ENCODE data around the gene LRP8. TPM values are rescaled to one million over a fixed set of nuclear protein-coding genes. Genes with fewer than 3 reads are reported as not detected.

The LRP8 gene
- total RNA-seq, 2 donors from 2014 or later: 39.8 to 43.7 TPM

DNA sequence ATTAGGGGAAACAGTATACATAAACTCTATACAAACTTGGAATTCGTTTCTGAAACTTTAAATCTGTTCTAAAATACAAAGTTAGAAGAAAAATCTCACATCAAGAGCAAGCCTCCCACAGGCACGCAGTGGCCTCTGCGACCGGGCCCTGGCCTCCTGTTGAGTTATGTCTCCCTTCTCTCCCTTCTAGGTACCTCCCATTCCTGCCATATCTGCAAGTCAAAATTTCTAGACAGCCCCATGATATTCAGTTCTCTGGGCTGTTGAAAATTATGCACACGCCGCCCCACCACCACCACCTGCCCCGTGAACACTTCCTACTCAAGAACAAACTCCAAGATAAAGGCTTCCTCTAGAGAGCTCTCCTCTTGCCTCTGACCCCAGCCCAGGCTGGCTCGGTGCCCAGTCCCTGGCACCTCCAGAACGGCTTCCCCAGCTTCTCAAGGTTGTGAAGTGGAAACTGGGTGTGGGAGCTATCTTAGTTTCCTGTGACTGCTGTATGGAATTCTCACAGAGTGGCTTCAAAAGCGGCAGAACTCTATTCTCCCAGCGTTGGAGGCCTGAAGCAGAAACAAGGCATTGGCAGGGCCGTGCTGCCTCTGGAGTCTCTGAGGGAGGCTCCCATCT, 37.7 kb upstream of the LRP8 start:
- ATAC-seq (no peak), DNase-seq (ENCODE audit: low spot score in 2 of 2) (peak in 1 of 2 donors; percentile 14)
- no peaks in the 10 kb centered on the region for H3K36me3 Mint-ChIP-seq
- H3K9me3 Mint-ChIP-seq: no peaks in the 10 kb centered on the region
- no peak overlapping the region for H3K27ac Mint-ChIP-seq

DNA sequence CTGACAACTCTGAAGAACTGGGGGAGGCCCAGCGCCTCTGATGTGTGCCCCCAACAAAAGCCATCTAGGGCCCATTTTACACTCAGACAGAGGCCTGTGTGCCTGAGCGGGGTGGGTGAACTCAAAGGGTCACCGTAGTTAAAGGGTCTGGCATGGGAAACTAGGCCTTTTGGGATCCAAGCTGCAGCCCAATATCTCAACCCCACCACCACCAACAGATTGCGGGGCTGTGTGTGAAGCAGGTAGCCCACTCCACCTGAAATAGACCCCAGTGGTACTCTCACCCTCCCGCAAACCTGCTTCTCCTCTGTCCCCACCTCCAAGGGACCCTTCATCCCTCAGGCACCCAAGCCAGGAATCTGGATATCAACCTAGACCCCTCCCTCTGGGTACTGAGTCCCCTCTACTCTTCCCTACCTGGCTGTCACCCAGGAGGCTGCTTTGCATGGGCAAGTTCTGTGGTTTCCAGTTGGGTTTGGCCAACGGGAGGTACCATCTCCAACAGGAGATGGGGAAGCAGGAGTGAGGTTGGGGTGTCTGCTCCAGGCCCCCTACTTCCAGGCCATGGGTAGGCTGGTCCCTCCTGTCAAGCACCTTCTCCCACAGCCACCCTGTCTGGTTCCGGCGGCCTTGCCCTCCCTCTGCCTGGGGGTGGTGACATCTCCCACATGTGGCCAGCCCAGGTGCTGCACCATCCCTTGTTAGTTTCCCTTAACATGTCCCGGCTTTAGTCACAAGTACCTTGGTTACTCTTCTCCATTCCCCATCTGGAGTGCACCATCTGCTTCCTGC, 35.2 kb upstream of the LRP8 start:
- DNase-seq (ENCODE audit: low spot score in 2 of 2): peak in 1 of 2 donors; percentile 44
- H3K36me3 Mint-ChIP-seq: peaks cover 0 to 6% of the 10 kb centered on the region in 2 donors
- H3K9me3 Mint-ChIP-seq: peaks cover 4 to 6% of the 10 kb centered on the region in 2 donors
- no peak for ATAC-seq
- H3K27ac Mint-ChIP-seq: peak overlapping the region in 1 of 2 donors; percentile 48

DNA sequence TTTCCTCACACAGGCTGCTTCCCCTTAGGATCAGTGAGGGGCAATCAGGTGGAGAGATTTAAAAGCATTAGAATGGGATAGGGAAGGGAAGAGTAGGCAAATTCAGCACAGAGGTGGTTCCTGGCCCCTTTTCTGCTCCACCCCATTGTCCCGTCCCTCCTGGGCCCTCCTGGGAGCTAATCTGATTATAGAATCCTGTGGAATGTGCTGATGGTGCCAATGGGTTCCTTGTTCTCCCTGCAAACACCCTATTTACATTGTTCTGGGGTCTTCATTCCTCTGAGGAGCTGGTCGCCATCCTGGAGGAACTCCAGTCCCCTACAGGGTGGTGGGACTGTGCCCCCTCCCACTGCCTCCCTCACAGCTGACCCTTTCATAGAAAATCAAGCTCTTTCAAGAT, 34.4 kb upstream of the LRP8 start:
- Mint-ChIP-seq H3K27ac (peak overlapping the region in 1 of 2 donors; percentile 75), H3K36me3 (peaks cover 0 to 6% of the 10 kb centered on the region in 2 donors), H3K9me3 (peaks cover 4 to 6% of the 10 kb centered on the region in 2 donors)
- peak in 1 of 2 donors; percentile 7 for DNase-seq (ENCODE audit: low spot score in 2 of 2)
- ATAC-seq: no peak

DNA sequence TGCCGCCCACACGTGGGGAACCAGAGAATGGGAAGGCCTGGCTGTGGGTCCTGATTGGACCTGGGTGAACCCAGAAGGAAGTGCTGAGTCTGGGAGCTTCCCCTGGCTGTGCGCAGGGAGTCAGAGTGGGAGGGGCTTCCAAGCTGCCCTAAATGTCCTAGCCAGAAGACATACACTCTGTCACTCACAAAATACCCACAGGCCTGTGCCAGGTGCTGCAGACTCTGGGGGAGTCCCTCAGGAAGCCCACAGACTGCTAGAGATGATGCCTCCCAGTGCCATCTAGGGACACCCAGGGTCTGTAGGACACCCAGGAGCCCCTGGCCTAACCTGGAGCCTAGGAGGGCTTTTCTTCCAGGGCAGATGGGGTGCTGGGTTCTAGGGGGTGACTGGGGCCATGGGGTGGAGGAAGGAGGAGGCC, 33.7 kb upstream of the LRP8 start:
- ATAC-seq: no peak
- Mint-ChIP-seq H3K9me3 (peaks cover 9 to 11% of the 10 kb centered on the region in 2 donors), H3K27ac (no peak overlapping the region), H3K36me3 (peaks cover 0 to 11% of the 10 kb centered on the region in 2 donors)
- peak in 1 of 2 donors; percentile 11 for DNase-seq (ENCODE audit: low spot score in 2 of 2)

DNA sequence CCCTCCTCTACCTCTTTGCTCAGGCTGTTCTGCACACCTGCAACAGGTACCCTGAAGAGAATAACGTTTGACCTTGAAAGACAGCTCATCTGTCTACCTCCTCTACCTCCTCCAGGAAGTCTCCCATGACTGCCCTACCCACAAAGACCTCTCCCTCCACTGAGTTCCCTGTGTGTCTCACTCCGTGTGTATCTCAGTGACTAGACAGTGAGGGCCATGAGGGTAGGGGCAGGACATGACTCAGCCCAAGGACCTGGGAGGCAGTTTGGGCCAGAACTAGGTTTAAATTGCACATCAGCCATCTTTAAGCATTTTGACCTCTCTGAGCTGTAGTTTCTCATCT, 32.0 kb upstream of the LRP8 start:
- DNase-seq (ENCODE audit: low spot score in 2 of 2) (no peak), ATAC-seq (no peak)
- Mint-ChIP-seq H3K9me3 (peaks cover 12 to 13% of the 10 kb centered on the region in 2 donors), H3K27ac (no peak overlapping the region), H3K36me3 (peaks cover 0 to 11% of the 10 kb centered on the region in 2 donors)

DNA sequence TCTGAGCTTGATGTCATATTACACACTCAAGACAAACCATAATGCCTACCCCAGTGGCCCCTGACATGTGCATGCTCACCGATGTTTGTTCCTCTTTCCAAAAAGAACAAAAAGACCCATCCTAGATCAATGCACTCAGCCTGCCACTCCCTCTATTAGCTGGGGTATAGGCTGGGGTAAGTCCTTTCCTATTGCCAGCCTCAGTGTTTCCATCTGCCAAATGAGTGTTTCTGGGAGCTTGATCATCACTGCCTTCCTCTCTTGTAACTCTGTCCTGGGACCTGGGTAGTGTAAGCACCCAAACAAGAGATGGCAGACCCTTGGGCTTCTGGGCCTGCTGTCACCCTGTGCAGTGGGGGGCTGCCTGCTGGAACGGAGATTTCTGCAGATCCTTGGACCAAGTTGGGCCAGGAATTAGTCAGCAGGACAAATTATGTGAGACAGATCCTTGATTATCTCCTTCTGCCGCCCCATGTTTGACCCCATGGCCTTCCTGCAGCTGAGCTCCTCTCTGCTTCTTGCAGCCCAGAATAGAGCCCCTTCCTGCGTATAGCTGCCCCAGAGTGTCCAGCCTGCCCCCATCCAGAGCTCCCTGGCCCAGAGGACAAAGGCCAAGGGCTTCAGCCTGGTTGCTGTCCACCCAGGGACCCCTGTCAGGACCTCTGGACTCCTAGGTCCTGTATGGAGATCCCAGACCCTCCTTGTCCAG, 31.5 kb upstream of the LRP8 start:
- peaks cover 12 to 13% of the 10 kb centered on the region in 2 donors for H3K9me3 Mint-ChIP-seq
- peaks cover 0 to 11% of the 10 kb centered on the region in 2 donors for H3K36me3 Mint-ChIP-seq
- DNase-seq (ENCODE audit: low spot score in 2 of 2) (peak in 1 of 2 donors; percentile 37), ATAC-seq (no peak)
- H3K27ac Mint-ChIP-seq: no peak overlapping the region

DNA sequence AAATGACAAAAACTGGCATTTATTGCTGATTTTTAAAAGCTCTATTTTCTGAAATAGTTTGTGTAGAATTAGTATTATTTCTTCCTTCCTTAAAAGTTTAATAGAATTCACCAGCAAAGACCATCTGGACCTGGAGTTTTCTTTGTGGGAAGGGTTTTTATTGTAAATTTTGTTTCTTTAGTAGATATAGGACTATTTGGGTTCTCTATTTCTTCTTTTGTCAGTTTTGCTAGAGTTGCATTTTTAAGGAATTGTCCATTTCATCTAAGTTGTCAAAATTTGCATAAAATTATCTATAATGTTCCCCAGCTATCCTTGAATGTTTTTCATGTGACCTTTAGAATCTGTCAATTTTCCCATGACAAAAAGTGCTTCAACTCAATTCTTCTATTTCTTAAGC, 28.8 kb upstream of the LRP8 start:
- H3K36me3 Mint-ChIP-seq: peaks cover 0 to 11% of the 10 kb centered on the region in 2 donors
- peaks cover 12 to 13% of the 10 kb centered on the region in 2 donors for H3K9me3 Mint-ChIP-seq

DNA sequence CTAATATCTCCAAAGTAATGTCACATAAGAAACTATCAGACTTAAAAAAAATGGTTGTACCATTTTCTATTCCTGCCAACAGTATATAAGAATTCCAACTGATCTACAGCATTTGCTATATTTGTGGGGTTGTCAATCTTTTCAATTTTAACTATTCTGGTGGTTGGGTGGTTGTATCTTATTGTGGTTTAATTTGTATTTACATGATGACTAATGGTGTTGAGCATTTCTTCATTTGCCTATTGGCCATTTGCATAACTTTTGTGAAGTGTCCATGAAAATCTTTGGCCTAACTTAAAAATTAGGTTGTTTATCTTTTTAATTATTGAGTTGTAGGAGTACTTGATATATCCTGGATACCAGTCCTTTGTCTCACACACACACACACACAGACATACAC, 26.2 kb upstream of the LRP8 start:
- peaks cover 7 to 8% of the 10 kb centered on the region in 2 donors for H3K9me3 Mint-ChIP-seq

More for the DNA sequence above, 28.8 kb upstream of the LRP8 start:
- no peak overlapping the region for H3K27ac Mint-ChIP-seq
- ATAC-seq: no peak
- no peak for DNase-seq (ENCODE audit: low spot score in 2 of 2)

DNA sequence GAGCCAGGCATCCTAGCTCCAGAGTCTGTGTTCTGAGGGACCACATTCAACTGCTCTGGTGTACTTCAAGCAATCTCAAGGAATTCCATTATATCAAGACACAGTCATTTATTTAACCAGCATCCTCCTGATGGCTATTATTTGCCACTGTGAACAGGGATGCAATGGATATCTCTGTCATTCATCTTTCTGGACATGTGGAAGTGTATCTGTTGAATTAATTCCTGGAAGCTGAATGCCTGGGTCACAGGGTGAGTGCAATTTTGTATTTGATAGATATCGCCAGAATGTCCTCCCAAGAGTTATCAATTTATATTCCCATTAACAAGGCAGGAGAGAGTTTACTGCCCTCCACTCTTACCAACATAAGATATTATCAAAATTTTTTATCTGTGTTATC, 24.7 kb upstream of the LRP8 start:
- no peak for DNase-seq (ENCODE audit: low spot score in 2 of 2)
- no peak for ATAC-seq
- H3K36me3 Mint-ChIP-seq: peaks cover 0 to 4% of the 10 kb centered on the region in 2 donors
- H3K9me3 Mint-ChIP-seq: peaks cover 7 to 8% of the 10 kb centered on the region in 2 donors
- no peak overlapping the region for H3K27ac Mint-ChIP-seq

More for the DNA sequence above, 26.2 kb upstream of the LRP8 start:
- no peak overlapping the region for H3K27ac Mint-ChIP-seq
- no peak for DNase-seq (ENCODE audit: low spot score in 2 of 2)
- no peak for ATAC-seq
- peaks cover 0 to 4% of the 10 kb centered on the region in 2 donors for H3K36me3 Mint-ChIP-seq

DNA sequence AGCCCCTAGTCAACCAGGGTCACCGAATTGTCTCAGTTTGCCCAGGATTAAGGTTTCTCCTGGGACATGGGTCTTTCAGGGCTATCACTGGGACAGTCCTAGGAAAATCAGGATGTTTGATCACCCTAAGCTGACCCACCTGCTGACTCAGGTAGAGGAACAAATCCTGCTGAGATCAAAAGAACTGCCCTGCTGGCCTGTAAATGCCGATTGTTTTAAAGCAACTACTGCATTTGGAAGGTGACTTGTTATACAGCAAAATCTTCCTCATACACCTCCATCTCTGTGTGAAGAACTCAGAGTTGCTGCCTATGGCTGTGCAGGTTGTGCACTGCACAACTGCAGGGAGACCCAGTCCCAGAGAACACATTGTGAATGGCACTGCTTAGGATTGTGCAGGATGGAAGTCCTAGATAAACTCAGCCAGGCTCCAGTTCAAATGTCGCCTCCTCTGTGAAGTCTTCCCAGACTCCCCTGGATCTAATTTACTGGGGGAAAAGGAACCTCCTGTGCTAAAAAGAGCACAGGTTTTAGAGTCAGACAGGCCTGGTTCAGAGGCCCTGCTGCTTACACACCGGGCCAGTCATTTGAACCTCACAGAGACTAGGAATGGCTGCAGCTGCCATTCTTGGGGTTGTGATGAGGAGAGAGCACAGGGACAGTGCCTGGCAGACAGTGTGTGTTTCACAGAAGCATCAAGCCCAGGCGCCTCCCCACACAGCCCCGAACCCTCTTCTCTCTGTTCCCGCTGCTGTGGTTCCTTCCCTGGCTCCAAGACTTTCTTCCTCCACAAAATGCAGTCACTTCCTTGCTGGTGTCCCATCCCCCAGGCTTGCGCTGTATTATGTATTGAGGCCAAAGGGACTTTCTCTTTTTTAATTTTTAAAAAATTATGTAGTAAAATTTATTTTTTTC, 23.2 kb upstream of the LRP8 start:
- Mint-ChIP-seq H3K27ac (no peak overlapping the region), H3K36me3 (no peaks in the 10 kb centered on the region), H3K9me3 (peaks cover 3% of the 10 kb centered on the region in 2 donors)
- DNase-seq (ENCODE audit: low spot score in 2 of 2) (no peak), ATAC-seq (no peak)

DNA sequence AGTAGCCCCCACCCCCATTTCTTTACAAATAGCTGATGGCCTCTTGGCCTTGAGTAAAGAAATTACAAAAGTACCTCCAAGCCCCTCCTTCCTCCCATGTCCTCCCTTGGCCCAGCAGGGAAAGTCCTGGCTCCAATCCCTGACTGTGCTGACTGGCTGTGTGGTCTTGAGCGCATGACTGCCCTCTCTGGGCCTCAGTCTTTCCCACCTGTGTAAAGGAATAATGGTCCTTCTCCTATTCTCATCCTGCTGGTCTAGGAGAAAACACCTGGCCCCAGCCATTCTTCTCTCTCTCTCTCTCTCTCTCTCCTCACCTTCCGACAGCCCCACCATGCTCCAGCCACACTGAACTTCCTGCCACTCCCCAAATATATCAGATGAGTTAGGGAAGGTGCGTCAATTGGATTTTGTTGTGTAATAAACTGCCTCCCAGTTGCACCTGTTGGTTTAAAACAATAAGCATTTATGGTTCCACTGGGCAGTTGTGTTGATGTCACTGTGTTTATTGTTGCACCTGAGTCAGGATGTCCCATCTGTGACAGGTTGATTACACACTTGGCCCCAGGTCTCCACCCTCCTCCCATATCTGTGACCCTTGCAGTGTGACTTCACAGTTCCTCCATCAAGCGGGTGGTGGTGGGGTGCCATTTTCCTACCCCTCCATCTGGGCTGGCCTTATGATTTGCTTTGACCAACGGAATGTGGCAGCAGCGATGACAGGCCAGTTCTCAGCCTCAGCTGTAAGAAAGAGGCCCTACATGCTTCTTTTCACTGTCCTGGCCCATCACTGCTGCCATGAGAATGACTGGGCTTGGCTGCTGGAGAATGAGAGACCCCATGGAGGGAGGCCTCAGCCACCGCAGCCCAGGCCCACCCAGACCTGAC, 22.3 kb upstream of the LRP8 start:
- Mint-ChIP-seq H3K36me3 (no peaks in the 10 kb centered on the region), H3K9me3 (peaks cover 3% of the 10 kb centered on the region in 2 donors), H3K27ac (no peak overlapping the region)
- no peak for ATAC-seq
- no peak for DNase-seq (ENCODE audit: low spot score in 2 of 2)

DNA sequence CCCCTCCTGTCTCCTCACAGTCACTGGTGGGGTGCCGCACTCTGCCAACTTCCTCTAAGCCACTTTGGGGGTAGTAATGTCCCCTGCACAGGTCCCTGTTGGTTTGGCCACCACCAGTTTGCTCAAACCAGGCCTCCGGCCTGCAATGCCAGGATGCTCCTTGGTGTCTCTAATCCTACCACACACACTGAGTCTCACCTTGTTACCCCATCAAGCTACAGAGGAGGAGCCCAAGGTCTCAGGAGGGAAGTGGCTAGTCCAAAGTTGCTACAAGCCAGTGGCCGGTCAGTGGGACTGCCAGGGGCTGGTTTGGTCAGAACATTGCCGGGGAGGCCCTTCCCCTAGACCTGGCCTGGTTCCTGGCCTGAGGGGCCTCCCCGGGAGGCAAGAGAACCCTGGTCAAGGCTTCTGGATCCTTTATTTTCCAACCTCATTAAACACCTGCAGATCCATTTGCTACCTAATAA, 21.5 kb upstream of the LRP8 start:
- no peak overlapping the region for H3K27ac Mint-ChIP-seq
- DNase-seq (ENCODE audit: low spot score in 2 of 2) (no peak), ATAC-seq (no peak)
- no peaks in the 10 kb centered on the region for H3K36me3 Mint-ChIP-seq
- H3K9me3 Mint-ChIP-seq: no peaks in the 10 kb centered on the region

DNA sequence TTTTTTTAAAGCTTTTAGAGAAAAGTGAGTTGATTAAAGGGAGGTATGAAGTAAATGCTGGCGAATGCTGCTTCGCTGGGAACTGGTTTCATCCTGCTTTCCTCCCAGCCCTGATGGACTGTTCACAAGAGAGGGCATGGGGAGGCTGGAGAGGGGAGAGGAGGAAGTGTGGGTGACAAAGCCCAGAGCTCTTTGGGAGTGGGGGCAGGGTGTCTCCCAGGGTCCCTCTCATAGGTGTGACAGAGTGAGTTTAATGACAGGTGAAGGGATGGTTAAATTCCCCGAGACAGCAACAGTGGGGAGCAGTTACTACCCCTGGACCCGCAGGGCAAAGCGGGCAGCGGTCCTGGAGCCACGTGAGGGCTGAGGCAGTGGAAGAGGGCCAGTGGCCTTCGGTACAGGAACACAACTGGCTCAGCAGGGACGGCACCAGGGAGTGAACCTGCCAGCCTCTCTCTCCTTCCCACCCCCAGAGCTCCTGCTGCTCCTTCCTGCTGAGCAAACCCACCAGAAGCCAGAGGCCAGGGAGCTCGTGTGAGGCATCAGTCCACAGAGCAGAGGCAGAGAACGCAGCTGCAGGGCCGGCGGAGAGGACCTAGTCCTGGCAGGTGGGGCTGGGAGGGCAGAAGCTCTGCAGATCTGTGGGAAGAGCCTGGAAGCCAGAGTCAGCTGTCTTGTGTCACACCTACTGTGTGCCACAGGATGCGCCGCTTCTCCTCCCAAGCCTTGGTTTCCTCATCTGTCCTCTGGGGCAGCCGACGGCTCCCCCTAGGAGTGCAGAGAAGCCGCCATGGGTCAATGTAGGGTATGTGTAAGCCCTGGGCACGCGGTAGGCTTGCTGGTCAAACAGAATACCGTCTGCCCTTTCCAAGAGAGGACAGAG, 20.9 kb upstream of the LRP8 start:
- peak in 1 of 2 donors; percentile 46 for DNase-seq (ENCODE audit: low spot score in 2 of 2)
- ATAC-seq: no peak
- Mint-ChIP-seq H3K36me3 (no peaks in the 10 kb centered on the region), H3K27ac (no peak overlapping the region), H3K9me3 (no peaks in the 10 kb centered on the region)

DNA sequence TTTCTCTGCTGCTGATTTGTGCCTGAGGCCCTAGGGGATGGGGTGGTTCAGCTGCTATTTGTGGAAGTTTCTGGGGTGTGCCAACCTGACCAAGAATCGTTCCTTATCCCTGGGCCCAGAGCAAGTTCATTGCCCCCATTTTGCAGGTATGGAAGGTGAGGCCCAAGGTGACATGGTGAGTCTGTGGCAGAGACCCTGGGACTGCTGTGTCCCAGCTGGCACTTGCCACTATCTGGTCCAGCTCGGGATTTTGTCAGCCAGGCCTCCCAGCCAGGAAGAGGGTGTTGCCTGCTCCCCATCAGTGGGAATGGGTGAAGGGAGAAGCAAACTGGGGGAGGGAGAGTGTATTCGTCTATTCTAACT, 18.9 kb upstream of the LRP8 start:
- Mint-ChIP-seq H3K9me3 (peaks cover 0 to 7% of the 10 kb centered on the region in 2 donors), H3K27ac (peak overlapping the region in 1 of 2 donors; percentile 32), H3K36me3 (peaks cover 0 to 5% of the 10 kb centered on the region in 2 donors)
- no peak for DNase-seq (ENCODE audit: low spot score in 2 of 2)
- no peak for ATAC-seq

Measured in activated naive CD4-positive, alpha-beta T cell treated with anti-CD3 and anti-CD28 coated beads, Interleukin-2, amount 50 U/mL, for 72 hours (primary cell).